ENCODE data around the gene CFAP97D2.
"Not testable (repeated sequence)": the region's sequence is repeated elsewhere in the genome, so short reads cannot be mapped to it uniquely, and the experiment has no call there.

CFAP97D2 gene

GRCh38 chr13:114155320-114155719, 23.7 kb upstream of the CFAP97D2 start:
- no peak overlapping the region for H3K4me3 ChIP-seq (ENCODE audit: low read depth, low read length)
- no peak for TF ChIP-seq CTCF (IDR thresholded peaks at IDR 0.05; ENCODE audit: low read depth, low read length)

DNA sequence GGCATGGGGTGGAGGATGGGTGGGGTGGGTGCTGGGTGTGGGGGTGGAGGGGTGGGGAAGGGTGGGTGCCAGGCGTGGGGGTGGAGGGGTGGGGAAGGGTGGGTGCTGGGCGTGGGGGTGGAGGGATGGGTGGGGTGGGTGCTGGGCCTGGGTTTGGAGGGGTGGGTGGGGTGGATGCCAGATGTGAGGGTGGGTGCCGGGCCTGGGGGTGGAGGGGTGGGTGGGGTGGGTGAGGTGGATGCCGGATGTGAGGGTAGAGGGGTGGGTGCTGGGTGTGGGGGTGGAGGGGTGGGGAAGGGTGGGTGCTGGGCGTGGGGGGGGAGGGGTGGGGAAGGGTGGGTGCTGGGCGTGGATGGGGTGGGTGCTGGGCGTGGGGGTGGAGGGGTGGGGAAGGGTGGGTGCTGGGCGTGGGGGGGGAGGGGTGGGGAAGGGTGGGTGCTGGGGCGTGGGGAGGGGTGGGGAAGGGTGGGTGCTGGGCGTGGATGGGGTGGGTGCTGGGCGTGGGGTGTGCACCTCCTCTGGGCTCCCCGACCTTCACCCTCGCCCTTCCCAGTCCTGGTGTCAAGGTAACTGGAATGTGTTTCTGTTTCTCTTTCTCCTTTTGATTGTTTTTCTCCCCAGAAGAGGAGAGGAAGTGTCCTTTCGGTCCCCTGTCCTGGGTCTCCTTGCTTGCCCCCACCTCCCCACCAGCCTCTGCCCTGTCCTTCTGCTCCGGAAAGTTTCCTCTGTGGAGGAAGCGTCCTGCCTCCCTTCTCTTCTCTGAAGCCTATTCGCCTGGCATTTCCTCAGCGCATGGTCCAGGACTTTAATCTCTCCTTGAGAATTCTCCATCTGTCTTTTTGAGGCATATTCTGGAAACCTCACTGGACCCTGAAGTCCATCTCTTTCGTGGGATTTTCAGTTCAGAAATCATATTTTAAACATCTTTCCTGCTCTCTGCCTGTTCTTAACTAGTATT, 22.9 kb upstream of the CFAP97D2 start:
- no peak overlapping the region for H3K4me3 ChIP-seq (ENCODE audit: low read depth, low read length)
- no peak for TF ChIP-seq CTCF (IDR thresholded peaks at IDR 0.05; ENCODE audit: low read depth, low read length)

DNA sequence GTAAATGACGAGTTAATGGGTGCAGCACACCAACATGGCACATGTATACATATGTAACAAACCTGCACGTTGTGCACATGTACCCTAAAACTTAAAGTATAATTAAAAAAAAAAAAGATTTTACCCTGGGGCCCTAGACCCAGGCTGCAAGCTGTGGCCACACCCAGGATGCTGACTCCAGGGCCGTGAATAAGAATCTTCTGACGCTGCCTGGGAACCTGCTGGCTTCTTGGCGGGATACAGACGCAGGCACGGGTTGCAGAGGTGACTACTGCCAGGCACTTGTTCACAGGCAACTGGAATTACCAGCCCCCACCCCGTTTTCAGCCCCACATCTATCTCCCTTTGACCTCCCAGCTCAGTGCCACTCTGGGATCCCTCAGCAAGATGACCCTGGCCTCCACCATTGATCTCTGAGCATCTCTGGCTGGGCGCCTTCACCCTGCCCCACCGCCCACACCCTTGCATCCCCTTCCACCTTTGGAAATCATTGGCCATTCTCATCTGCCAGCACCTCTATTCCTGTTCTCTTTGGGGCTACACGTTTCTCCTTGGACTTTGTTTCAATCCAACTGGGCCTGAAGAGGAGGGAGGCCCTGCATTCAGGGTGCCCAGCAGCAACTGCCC, 21.1 kb upstream of the CFAP97D2 start:
- no peak overlapping the region for H3K4me3 ChIP-seq (ENCODE audit: low read depth, low read length)
- no peak for TF ChIP-seq CTCF (IDR thresholded peaks at IDR 0.05; ENCODE audit: low read depth, low read length)

DNA sequence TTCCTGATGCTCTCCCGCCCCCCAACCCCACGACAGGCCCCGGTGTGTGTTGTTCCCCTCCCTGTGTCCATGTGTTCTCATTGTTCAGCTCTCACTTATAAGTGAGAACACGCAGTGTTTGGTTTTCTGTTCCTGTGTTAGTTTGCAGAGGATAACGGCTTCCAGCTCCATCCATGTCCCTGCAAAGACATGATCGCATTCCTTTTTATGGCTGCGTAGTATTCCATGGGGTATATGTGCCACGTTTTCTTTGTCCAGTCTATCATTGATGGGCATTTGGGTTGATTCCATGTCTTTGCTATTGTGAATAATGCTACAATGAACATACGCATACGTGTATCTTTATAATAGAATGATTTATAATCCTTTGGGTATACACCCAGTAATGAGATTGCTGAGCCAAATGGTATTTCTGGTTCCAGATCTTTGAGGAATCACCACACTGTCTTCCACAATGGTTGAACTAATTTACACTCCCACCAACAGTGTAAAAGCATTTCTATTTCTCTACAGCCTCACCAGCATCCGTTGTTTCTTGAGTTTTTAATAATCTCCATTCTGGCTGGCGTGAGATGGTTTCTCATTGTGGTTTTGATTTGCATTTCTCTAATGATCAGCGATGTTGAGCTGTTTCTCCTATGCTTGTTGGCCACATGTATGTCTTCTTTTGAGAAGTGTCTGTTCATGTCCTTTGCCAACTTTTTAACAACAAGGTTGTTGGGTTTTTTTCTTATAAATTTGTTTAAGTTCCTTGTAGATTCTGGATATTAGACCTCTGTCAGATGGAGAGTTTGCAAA, 20.0 kb upstream of the CFAP97D2 start:
- not testable (repeated sequence) for H3K4me3 ChIP-seq (ENCODE audit: low read depth, low read length)

DNA sequence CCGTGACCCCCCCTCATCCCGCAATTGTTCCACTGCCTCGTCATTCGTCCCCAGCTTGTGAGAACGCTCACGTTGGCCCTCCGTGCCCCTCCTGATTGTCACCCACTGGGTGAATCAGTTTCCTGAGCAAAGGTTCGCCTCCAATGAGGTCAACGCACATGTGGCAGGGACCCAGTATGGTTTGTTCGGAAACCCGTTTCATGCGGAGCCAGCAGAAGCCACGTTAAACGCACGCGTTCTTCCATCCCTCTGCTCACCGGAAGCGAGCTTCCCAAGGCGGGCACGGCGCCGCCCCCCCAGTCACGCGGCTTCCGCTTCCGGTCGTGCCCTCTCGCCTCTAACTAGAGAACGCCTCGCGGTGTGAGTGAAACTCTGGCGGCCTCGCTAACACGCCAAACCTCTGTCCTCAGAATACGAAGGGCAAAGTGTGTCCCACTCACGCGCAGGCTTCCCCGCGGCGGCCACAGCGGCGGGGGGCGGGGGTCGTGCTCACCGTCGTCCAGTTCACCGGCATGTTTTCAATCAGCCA, 18.0 kb upstream of the CFAP97D2 start:
- no peak for TF ChIP-seq CTCF (IDR thresholded peaks at IDR 0.05; ENCODE audit: low read depth, low read length)
- no peak overlapping the region for H3K4me3 ChIP-seq (ENCODE audit: low read depth, low read length)

- no peak for TF ChIP-seq CTCF (IDR thresholded peaks at IDR 0.05; ENCODE audit: low read depth, low read length)
- no peak overlapping the region for H3K4me3 ChIP-seq (ENCODE audit: low read depth, low read length)
Observed at GRCh38 chr13:114161644-114162532, 17.2 kb upstream of the CFAP97D2 start.

- H3K4me3 ChIP-seq (ENCODE audit: low read depth, low read length), result no peak overlapping the region
- no peak for TF ChIP-seq CTCF (IDR thresholded peaks at IDR 0.05; ENCODE audit: low read depth, low read length)
Observed at GRCh38 chr13:114162533-114162922, 16.5 kb upstream of the CFAP97D2 start.

Measured in WI38 (cell line).